ENCODE data around the gene EIF4E1B.

EIF4E1B gene

GRCh38 chr5:176625512-176625911, 5.0 kb upstream of the EIF4E1B start:
- H3K36me3 ChIP-seq (replicated peaks) = no peaks in the 10 kb centered on the region
- no peak overlapping the region for H3K4me3 ChIP-seq (ENCODE audit: low read depth, low read length)
- no peak overlapping the region for H3K27ac ChIP-seq
- H3K27me3 ChIP-seq (replicated peaks) = peaks cover 25% of the 10 kb centered on the region
- in situ Hi-C loops (cut with HindIII; ENCODE audit: low pct_ligation_motif_present, low sequenced_read_pairs) = no loop called here
- DNase-seq = no peak
- TF ChIP-seq CTCF (IDR thresholded peaks at IDR 0.05; ENCODE audit: low read depth, low read length, missing control alignments) = no peak

GRCh38 chr5:176625966-176626875, 4.3 kb upstream of the EIF4E1B start:
- Histone ChIP-seq H3K27me3 (replicated peaks) (peaks cover 22% of the 10 kb centered on the region), H3K27ac (no peak overlapping the region)
- in situ Hi-C loops (cut with HindIII; ENCODE audit: low pct_ligation_motif_present, low sequenced_read_pairs) = no loop called here

GRCh38 chr5:176626876-176627236, 3.6 kb upstream of the EIF4E1B start:
- peaks cover 26% of the 10 kb centered on the region for H3K27me3 ChIP-seq (replicated peaks)
- DNase-seq = no peak
- H3K36me3 ChIP-seq (replicated peaks) = no peaks in the 10 kb centered on the region
- no peak overlapping the region for H3K27ac ChIP-seq
- in situ Hi-C loops (cut with HindIII; ENCODE audit: low pct_ligation_motif_present, low sequenced_read_pairs) = no loop called here
- H3K4me3 ChIP-seq (ENCODE audit: low read depth, low read length) = no peak overlapping the region
- no peak for TF ChIP-seq CTCF (IDR thresholded peaks at IDR 0.05; ENCODE audit: low read depth, low read length, missing control alignments)

More at GRCh38 chr5:176625966-176626875, 4.3 kb upstream of the EIF4E1B start:
- TF ChIP-seq CTCF (IDR thresholded peaks at IDR 0.05; ENCODE audit: low read depth, low read length, missing control alignments) = no peak
- DNase-seq = no peak
- Histone ChIP-seq H3K4me3 (ENCODE audit: low read depth, low read length) (no peak overlapping the region), H3K36me3 (replicated peaks) (no peaks in the 10 kb centered on the region)

GRCh38 chr5:176627582-176627981, 2.9 kb upstream of the EIF4E1B start:
- DNase-seq = no peak
- Histone ChIP-seq H3K4me3 (ENCODE audit: low read depth, low read length) (no peak overlapping the region), H3K27ac (no peak overlapping the region), H3K36me3 (replicated peaks) (no peaks in the 10 kb centered on the region), H3K27me3 (replicated peaks) (peaks cover 26% of the 10 kb centered on the region)
- no peak for TF ChIP-seq CTCF (IDR thresholded peaks at IDR 0.05; ENCODE audit: low read depth, low read length, missing control alignments)
- in situ Hi-C loops (cut with HindIII; ENCODE audit: low pct_ligation_motif_present, low sequenced_read_pairs) = no loop called here

GRCh38 chr5:176628406-176629228, 1.9 kb upstream of the EIF4E1B start:
- Histone ChIP-seq H3K27ac (no peak overlapping the region), H3K36me3 (replicated peaks) (no peaks in the 10 kb centered on the region), H3K27me3 (replicated peaks) (peaks cover 32% of the 10 kb centered on the region), H3K4me3 (ENCODE audit: low read depth, low read length) (no peak overlapping the region)
- TF ChIP-seq CTCF (IDR thresholded peaks at IDR 0.05; ENCODE audit: low read depth, low read length, missing control alignments) = no peak
- in situ Hi-C loops (cut with HindIII; ENCODE audit: low pct_ligation_motif_present, low sequenced_read_pairs) = no loop called here
- DNase-seq = no peak
